Endothelial cell of hepatic sinusoid (primary cell): ENCODE results near the gene SUMF1.

Experiments used
- in situ Hi-C: cut with HindIII; loops from 2 replicates; pipeline ENCODE4 v1.10.0; 2017; ENCODE audit warnings: low sequenced_read_pairs

The SUMF1 gene

DNA sequence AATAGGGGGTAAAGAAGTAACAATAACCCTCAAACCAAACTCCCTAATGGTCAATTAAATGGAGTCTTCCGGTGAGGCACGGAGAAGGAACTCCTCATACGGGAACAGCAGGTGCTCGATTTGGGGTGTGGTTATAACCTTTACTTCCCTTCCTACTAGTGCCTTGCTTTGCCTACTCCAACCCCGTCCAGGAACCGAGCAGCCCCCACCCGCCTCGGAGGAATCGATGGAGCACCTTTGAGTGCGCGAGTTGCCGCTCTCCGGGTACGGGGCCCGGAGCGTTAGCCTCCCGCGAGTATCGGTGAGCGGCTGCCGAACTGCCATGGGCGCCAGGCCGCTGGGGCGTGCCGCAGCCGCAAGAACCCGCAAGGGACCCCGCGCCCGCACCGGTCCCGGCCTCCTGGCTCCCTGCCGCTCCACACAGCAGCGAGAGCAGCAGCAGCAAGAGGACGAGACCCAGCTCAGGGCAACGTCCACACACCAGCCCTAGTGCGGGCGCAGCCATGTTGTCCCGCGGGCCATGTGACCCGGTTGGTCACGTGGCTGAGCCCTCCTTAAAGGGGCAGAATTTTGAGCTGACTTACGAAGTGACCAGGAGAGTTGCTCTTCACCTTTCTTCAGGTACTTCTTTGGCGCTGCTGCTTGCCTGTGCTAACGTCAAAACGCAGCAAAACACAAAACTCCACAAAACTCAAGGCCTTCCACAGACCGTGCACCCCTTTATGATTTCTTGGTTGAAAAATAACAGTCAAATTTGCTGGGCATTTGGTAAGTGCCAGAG, at the start of gene SUMF1:
TSS of gene SUMF1 (minus strand) at position 529 of the 781 bp plus-strand sequence. CDS start at position 505, 24 bp downstream.
- in situ Hi-C loops, result no loop called here

GRCh38 chr3:4515916-4516579, 49.0 kb upstream of the SUMF1 start:
- in situ Hi-C loops, result no loop called here

GRCh38 chr3:4514916-4515315, 47.8 kb upstream of the SUMF1 start:
- in situ Hi-C loops, result no loop called here

GRCh38 chr3:4514321-4514720, 47.3 kb upstream of the SUMF1 start:
- in situ Hi-C loops, result no loop called here

DNA sequence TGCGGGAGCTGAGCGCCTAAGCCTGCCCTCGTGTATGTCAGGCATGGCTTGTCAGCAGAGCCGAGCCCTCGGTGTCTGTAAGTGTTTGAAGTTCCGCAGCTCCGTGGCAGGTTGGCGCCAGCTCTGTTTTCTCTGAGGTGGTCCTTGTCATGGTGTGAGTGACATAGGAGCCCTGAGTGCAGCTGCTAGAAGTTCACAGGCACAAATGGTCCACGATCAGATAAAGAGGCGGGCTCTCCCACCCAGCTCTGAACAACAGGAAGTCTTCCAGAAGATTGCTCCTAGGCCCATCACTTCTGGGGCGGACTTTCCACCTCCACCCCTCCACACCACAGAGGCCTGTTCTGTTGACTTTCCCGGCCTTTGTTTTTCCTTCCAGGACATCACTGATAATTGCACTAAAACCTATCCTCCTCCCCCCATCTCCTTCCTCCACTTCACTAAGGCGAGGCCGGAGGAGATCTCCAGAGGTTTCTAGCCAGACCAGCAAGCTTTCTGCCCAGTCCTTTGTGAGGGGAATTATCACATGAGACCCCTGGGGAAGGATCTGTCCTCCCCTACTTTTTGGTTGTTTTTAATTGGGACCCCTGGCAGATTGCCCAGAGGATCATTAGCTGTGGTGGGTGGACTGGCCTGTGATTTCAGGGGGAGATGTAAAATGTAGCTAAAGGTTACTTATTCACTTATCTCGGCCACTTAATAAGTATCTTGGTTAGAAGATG, 46.0 kb upstream of the SUMF1 start:
- in situ Hi-C loops, result no loop called here

DNA sequence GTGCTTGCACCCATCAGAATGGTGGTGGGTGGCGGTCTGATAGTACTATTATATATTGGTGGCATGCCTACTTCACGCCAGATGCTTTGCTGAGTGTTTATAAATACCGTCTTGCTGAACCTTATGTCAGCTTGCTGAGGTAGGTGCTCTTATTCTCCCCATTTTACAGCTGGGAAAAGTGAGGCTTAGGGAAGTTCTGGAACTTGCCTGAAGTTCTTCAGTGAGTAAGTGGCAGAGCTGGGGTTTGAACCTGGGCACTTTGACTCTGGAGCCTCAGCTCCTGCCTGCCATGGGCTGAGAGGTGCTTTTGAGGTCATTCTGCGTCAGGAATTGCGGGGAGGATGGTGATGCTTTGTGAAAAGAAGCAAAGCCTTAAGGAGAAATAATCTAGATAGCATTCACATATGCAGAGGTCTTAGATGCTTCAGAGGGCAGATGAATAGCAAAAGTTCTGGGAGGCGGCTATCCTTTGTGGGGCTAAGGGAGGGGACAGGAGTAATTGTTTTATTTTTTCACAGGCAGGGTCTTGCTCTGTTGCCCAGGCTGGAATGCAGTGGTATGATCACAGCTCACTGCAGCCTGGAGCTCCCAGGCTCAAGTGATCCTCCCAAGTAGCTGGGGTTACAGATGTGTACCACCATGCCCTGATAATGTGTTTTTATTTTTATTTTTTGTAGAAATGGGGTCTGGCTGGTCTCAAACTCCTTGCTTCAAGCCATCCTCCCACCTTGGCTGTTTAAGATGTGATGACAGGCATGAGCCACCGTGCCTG, 44.6 kb upstream of the SUMF1 start:
- in situ Hi-C loops, result no loop called here

DNA sequence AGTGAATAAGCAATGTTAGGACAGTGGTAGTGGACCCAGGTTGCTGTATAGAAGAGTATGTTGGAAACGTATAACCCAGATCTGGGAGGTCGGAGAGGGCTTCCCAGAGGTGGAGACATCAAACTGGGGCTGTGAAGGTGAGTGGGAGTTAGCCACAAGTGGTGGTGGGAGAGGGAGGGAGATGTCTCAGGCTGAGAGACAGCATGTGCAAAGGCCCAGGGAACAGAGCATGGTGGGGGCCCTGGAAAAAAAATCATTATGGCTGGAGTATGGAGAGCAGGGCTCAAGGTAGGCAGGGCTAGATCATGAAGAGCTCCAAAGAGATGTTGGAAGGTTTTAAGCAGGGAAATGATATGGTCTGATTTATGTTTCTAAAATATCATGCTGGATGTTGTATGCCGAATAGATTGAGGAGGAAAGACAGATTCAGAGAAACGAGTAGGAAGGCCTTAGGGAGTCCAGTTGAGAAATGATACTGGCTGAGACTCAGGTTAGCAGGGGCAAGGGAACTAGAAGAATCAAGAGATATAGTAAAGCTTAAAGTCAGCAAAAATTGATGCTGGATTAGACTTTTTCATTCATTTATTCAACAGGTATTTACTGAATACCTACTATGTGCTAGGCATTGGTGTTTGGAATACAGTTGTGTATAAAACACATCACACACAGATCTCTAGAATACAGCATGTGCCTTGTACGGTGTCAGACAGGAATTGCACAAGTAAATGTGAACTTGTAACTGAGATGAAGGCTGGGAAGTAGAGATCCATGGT, 43.1 kb upstream of the SUMF1 start:
- in situ Hi-C loops, result no loop called here

GRCh38 chr3:4509043-4509442, 42.0 kb upstream of the SUMF1 start:
- in situ Hi-C loops, result no loop called here

GRCh38 chr3:4508048-4508981, 41.2 kb upstream of the SUMF1 start:
- in situ Hi-C loops, result no loop called here

- in situ Hi-C loops, result no loop called here
Observed at GRCh38 chr3:4507024-4507596, 40.0 kb upstream of the SUMF1 start.

GRCh38 chr3:4506559-4507023, 39.5 kb upstream of the SUMF1 start:
- in situ Hi-C loops, result no loop called here

DNA sequence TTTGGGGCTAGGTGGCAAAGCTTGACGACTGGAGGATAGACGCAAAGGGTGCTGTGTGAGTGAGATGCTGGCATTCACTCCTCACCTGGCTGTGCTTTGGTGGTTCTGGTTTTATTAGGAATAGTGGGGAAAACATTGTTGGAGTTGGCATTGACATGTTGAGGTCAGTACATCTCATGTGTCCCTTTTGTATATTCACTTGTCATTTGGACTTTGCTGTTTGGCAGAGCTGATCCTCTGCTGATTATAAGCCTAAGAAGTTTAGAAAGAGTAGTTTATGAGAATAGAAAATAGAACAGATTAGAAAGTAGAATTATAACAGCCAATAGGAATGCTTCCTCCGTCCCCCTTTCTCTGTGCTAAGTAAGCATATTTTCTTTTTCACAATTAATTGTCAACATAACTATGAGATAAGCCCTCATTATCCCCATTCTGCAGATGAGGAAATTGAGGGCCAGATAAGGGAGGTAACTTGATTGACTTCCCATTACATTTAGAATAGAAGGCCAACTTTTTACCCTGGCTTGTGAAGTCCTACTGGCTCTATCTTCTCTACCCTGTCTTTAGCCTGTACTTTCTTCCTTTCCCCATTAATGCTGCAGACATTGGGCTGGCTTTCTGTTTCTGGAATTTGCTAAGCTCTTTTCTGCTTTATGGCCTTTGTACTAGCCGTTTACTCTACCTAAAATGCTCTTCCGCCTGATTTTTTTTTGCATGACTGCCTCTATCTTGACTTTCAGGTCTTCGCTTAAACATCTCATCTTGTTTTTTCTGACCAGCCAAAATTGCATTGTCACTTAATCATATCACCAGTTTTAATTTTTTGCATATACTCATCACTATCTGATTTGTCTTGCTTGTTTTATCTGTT, 38.9 kb upstream of the SUMF1 start:
- in situ Hi-C loops, result no loop called here

- in situ Hi-C loops, result no loop called here
Observed at GRCh38 chr3:4504340-4505261, 37.5 kb upstream of the SUMF1 start.

GRCh38 chr3:4503050-4503449, 36.0 kb upstream of the SUMF1 start:
- in situ Hi-C loops, result no loop called here

GRCh38 chr3:4501927-4502326, 34.9 kb upstream of the SUMF1 start:
- in situ Hi-C loops, result no loop called here

- in situ Hi-C loops, result no loop called here
Observed at GRCh38 chr3:4501437-4501836, 34.4 kb upstream of the SUMF1 start.

DNA sequence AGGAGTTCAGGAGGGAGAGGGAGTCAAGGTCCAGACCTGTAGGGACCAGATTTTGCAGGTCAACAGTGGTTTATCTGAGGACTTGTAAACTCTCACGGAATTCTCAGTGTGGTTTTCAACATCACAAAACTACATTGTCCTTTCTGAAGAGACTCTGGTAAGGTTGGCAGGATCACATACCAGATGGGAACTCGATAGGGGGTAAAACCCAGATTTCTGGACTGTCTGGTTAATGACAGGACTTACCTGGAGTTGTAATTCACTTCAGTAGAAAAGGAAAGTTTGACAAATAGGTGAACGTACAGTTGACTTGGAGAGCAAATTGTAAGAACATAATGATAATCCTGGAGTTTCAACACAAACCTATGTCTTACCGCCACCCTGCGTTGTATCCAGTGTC, 31.4 kb upstream of the SUMF1 start:
- in situ Hi-C loops, result no loop called here
